DND-41 (cell line): ENCODE measurements around the gene PDE6G.

Experiments used
- ATAC-seq: fragments of 200-7000 bp; cut with Tn5 transposase; 3 replicates; pipeline ENCODE4 v1.9.1; 2021; ENCODE audit warnings: low read depth; ENCODE audit not compliant: insufficient read depth
- DNase-seq: peaks from one replicate; pipeline ENCODE4 v3.0.0-alpha.2; 2020
- H2AFZ ChIP-seq: 2 replicates; pipeline ENCODE4 v1.6.0; 2012; ENCODE audit warnings: low read depth, low read length
- H3K27ac ChIP-seq: 2 replicates; pipeline ENCODE4 v1.5.1; 2012; ENCODE audit warnings: low read length, inconsistent platforms
- H3K27me3 ChIP-seq: fragments of 200-600 bp; sonication (generic); 2 replicates; pipeline ENCODE4 v1.6.0; 2012; ENCODE audit warnings: low read length, mild to moderate bottlenecking, inconsistent platforms; ENCODE audit not compliant: insufficient read depth, poor library complexity
- H3K36me3 ChIP-seq: 2 replicates; pipeline ENCODE4 v1.5.1; 2012; ENCODE audit warnings: low read length, inconsistent platforms; ENCODE audit not compliant: insufficient read depth
- H3K4me1 ChIP-seq: 2 replicates; pipeline ENCODE4 v1.5.1; 2012; ENCODE audit warnings: mild to moderate bottlenecking, low read length; ENCODE audit not compliant: insufficient read depth
- H3K4me2 ChIP-seq: 2 replicates; pipeline ENCODE4 v1.6.0; 2012; ENCODE audit warnings: mild to moderate bottlenecking, moderate library complexity, low read length, inconsistent platforms; ENCODE audit not compliant: insufficient read depth
- H3K4me3 ChIP-seq, 2 experiments: fragments of 200-600 bp in 1 of 2; shearing (Covaris generic) in 1 of 2; 2 replicates each; pipeline ENCODE4 v1.5.1; 2012 to 2016; ENCODE audit warnings: inconsistent platforms in 2 of 2, low read length in 2 of 2, mild to moderate bottlenecking in 2 of 2, low read depth in 1 of 2, moderate library complexity in 1 of 2
- H3K79me2 ChIP-seq: 2 replicates; pipeline ENCODE4 v1.6.0; 2012; ENCODE audit warnings: low read length, inconsistent platforms; ENCODE audit not compliant: insufficient read depth
- H3K9ac ChIP-seq: 2 replicates; pipeline ENCODE4 v1.6.0; 2012; ENCODE audit warnings: low read depth, mild to moderate bottlenecking, inconsistent platforms, low read length, moderate library complexity
- H3K9me3 ChIP-seq: 2 replicates; pipeline ENCODE4 v1.5.1; 2012; ENCODE audit warnings: low read length, moderate library complexity, mild to moderate bottlenecking, inconsistent platforms; ENCODE audit not compliant: insufficient read depth, severe bottlenecking
- H4K20me1 ChIP-seq: 2 replicates; pipeline ENCODE4 v1.6.0; 2012; ENCODE audit warnings: low read length; ENCODE audit not compliant: insufficient read depth
- EZH2 ChIP-seq: IDR thresholded peaks from 3 replicates; pipeline ENCODE4 v1.6.1; 2012; ENCODE audit warnings: borderline replicate concordance, low read depth, mild to moderate bottlenecking, moderate library complexity, low read length, inconsistent platforms; ENCODE audit not compliant: severe bottlenecking
- TF ChIP-seq, protein P1 (sequence below): IDR thresholded peaks from 2 replicates; pipeline ENCODE4 v1.5.1; 2012; ENCODE audit warnings: borderline replicate concordance, low read length, moderate library complexity, mild to moderate bottlenecking; ENCODE audit not compliant: poor library complexity, severe bottlenecking; ENCODE audit errors: extremely low read depth

PDE6G gene

GRCh38 chr17:81664051-81664470 lies 7.7 kb upstream of the PDE6G start:
- Histone ChIP-seq H3K36me3 (peaks cover 37% of the 10 kb centered on the region), H3K4me2 (no peak overlapping the region), H3K9me3 (no peaks in the 10 kb centered on the region), H3K27ac (no peak overlapping the region), H2AFZ (no peak overlapping the region), H3K4me3 (no peak overlapping the region), H3K79me2 (peaks cover 39% of the 10 kb centered on the region), H3K9ac (no peak overlapping the region), H3K27me3 (no peaks in the 10 kb centered on the region), H3K4me1 (peaks cover 31% of the 10 kb centered on the region), H4K20me1 (no peaks in the 10 kb centered on the region)
- DNase-seq (no peak), ATAC-seq (no peak)
- TF ChIP-seq, protein P1, sequence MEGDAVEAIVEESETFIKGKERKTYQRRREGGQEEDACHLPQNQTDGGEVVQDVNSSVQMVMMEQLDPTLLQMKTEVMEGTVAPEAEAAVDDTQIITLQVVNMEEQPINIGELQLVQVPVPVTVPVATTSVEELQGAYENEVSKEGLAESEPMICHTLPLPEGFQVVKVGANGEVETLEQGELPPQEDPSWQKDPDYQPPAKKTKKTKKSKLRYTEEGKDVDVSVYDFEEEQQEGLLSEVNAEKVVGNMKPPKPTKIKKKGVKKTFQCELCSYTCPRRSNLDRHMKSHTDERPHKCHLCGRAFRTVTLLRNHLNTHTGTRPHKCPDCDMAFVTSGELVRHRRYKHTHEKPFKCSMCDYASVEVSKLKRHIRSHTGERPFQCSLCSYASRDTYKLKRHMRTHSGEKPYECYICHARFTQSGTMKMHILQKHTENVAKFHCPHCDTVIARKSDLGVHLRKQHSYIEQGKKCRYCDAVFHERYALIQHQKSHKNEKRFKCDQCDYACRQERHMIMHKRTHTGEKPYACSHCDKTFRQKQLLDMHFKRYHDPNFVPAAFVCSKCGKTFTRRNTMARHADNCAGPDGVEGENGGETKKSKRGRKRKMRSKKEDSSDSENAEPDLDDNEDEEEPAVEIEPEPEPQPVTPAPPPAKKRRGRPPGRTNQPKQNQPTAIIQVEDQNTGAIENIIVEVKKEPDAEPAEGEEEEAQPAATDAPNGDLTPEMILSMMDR, result no peak
- no peak for TF ChIP-seq EZH2

DNA sequence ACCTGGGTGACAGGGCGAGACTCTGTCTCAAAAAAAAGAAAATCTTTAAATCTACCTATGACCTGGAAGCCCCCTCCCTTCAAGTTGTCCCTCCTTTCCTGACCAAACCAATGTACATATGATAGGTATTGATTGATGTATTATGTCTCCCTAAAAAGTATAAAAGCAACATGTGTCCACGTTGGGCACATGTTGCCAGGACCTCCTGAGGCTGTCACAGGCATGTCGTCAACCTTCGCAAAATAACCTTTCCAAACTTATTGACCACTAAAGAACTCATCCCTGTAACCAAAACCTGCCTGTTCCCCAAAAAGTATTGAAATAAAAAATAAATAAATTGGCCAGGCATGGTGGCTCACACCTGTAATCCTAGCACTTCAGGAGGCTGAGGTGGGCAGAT lies 5.7 kb upstream of the PDE6G start:
- no peak overlapping the region for H3K27ac ChIP-seq
- H3K79me2 ChIP-seq, result peaks cover 20% of the 10 kb centered on the region
- H4K20me1 ChIP-seq, result no peaks in the 10 kb centered on the region
- no peak for DNase-seq
- no peaks in the 10 kb centered on the region for H3K27me3 ChIP-seq
- no peak overlapping the region for H3K4me3 ChIP-seq
- no peak overlapping the region for H2AFZ ChIP-seq
- H3K36me3 ChIP-seq, result peaks cover 22% of the 10 kb centered on the region
- H3K4me1 ChIP-seq, result peaks cover 15% of the 10 kb centered on the region
- no peak for ATAC-seq
- H3K4me2 ChIP-seq, result no peak overlapping the region
- no peaks in the 10 kb centered on the region for H3K9me3 ChIP-seq
- no peak for TF ChIP-seq EZH2
- TF ChIP-seq, protein P1, result no peak
- H3K9ac ChIP-seq, result no peak overlapping the region

DNA sequence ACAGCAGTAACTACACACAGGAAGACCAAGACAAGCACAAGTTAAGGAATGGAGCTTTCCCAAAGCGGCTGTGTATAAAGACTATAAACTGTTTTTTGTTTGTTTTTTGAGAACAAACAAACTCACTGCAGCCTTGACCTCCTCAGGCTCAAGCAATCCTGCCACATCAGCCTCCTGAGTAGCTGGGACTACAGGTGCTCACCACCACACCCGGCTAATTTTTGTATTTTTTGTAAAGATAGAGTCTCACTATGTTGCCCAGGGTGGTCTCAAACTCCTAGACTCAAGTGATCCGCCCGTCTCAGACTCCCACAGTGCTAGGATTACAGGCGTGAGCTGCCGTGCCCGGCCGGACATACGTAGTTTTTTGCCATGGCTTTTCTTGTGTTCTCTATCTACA lies 4.1 kb upstream of the PDE6G start:
- H3K9ac ChIP-seq, result no peak overlapping the region
- H3K4me2 ChIP-seq, result no peak overlapping the region
- DNase-seq (no peak), ATAC-seq (no peak)
- TF ChIP-seq, protein P1, result no peak
- TF ChIP-seq EZH2, result no peak
- H3K4me3 ChIP-seq, result no peak overlapping the region
- no peak overlapping the region for H3K27ac ChIP-seq
- no peaks in the 10 kb centered on the region for H4K20me1 ChIP-seq
- H3K4me1 ChIP-seq, result peaks cover 8% of the 10 kb centered on the region
- no peak overlapping the region for H2AFZ ChIP-seq
- peaks cover 5% of the 10 kb centered on the region for H3K79me2 ChIP-seq
- H3K9me3 ChIP-seq, result no peaks in the 10 kb centered on the region
- peaks cover 11% of the 10 kb centered on the region for H3K36me3 ChIP-seq
- H3K27me3 ChIP-seq, result no peaks in the 10 kb centered on the region

GRCh38 chr17:81659038-81659437 lies 2.7 kb upstream of the PDE6G start:
- H4K20me1 ChIP-seq, result no peaks in the 10 kb centered on the region
- TF ChIP-seq, protein P1, result no peak
- H3K4me1 ChIP-seq, result no peaks in the 10 kb centered on the region
- DNase-seq, result no peak
- no peak overlapping the region for H3K4me2 ChIP-seq
- no peak overlapping the region for H3K4me3 ChIP-seq
- no peak overlapping the region for H3K9ac ChIP-seq
- no peak for ATAC-seq
- no peak overlapping the region for H3K27ac ChIP-seq
- H3K27me3 ChIP-seq, result no peaks in the 10 kb centered on the region
- H3K79me2 ChIP-seq, result no peaks in the 10 kb centered on the region
- H2AFZ ChIP-seq, result no peak overlapping the region
- no peaks in the 10 kb centered on the region for H3K36me3 ChIP-seq
- no peaks in the 10 kb centered on the region for H3K9me3 ChIP-seq
